LoVo (cell line): ENCODE results near the gene GRIP1.
"Not testable (repeated sequence)": the region's sequence is repeated elsewhere in the genome, so short reads cannot be mapped to it uniquely, and the experiment has no call there.

Experiments used
- DNase-seq: peaks from one replicate; pipeline ENCODE4 v3.0.0-alpha.2; 2016; ENCODE audit warnings: low spot score

The GRIP1 gene

DNA sequence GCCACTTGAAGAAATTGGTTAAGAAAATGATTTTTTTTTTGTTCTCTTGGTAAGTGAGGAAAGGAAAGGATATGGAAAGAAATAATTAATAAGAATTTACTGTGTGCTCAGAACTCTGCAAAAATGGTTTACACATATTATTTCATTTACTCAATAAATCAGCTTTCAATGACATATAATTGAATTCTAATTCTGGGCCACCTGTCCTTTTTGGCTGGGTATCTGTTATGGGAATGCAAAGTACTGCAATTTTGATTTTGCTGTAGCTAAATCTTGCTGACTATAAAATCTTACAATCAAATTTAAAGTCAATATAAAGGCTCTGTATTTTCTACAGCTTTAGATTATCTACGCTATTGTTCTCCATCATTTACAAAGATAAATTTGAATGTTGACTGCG, 147.1 kb downstream of the GRIP1 start:
- DNase-seq, result no peak

DNA sequence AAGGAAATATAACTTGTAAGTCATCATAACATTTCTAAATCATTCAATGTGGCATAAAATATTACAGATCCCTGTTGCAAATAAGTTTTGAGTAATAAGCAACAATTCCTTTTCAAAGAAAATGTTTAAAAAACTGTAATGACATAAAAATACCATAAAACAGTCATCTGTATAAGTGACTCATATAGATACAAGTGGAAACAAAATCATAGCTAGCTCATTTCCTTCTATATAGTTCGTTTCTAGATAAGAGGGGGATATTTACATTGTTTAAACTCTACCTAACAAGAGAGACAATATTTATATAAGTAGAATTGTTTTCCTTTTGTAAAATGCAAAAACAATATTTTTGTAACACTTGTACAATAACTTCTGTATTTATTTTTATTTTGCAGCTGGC, 148.9 kb downstream of the GRIP1 start:
- no peak for DNase-seq

DNA sequence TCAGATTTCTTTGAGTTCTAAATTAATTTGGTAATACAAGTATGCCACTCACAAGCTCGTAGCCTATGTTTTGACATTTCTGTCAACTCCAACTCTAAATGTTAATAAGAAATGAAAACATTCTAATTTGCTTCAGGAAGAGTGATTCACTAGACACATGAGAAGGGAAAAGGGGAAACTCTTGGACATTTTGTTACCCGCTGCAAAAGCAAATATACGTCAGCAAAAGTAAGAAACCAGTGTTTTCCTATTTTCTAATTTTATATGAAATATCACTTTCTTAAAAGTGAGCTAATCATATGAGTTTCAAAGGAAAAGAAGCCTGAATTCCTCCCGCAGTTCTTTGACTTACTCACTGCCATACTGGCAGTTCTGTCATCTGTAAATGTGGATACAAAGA, 162.3 kb downstream of the GRIP1 start:
- no peak for DNase-seq

DNA sequence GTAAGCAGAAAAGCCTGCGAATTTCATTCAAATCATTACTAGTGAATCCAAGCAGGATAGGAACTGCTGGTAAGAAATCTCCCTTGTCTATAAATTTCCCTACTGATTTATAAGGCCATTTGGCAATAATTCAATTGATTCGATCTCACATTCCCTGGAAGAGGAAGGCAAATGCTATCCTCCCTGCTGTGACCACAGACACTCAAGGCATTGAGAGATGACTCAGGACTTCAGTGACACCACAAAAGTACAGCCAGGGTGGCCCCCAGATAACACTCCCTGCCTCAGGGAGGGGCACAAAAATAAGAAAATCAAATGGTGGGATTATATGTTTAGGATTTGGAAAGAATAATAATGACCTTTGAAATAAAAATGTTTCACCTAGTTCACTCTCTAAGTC, 162.7 kb downstream of the GRIP1 start:
- DNase-seq, result no peak

DNA sequence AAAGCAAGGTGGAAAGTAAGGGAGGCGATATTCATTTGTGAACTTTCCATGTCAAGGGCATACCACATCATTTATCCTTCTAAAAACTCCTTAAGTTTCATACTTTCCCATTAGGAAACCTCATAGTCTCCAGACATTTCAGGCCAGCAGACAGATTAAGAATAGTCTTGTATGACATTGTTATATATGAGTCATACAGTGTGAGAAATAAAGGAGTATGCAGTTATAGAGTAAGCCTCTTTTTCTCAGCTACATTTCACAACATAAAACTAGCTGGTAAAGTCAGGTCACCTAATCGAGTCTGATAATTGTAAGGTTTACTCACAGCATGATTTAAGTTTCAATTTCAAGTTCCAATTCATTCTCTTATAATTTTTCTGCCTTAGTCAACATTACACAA, 164.3 kb downstream of the GRIP1 start:
- DNase-seq, result no peak

DNA sequence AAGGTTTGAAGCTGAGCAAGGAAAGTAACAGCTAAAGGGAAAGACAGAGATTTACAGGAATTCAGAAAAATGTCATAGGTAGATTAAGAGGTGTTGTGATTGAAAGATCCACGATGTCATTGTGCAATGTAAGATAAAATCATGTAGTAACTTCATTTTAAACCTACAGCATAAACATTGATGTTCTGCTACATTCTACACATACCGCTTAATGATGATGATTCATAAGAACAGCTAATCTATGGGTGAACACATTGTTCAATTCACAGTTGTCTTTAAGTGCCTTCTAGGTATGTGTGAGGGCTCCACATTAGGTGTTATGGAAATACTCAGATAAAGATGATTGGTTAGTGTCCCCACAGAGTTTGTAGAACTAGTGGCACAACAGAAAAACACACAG, 170.9 kb downstream of the GRIP1 start:
- no peak for DNase-seq

DNA sequence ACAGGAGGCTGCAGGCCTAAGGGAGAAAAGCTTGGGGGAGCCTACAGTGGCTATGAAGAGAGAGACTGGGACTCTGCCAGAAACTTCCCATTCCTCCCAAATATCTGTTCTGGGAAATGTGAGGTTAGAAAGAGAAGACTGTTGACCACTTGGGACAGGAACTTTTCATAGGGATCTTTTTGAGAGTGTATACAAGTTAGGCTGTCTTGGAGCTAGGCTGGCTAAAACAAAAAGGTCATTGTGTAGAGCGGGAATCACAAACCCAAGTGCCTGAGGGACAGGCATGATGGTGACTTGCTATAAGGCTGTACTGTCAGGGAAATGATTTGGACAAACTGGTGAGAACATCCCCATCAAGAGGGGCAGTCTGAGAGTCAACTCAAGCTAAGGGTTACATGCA, 175.1 kb downstream of the GRIP1 start:
- no peak for DNase-seq

DNA sequence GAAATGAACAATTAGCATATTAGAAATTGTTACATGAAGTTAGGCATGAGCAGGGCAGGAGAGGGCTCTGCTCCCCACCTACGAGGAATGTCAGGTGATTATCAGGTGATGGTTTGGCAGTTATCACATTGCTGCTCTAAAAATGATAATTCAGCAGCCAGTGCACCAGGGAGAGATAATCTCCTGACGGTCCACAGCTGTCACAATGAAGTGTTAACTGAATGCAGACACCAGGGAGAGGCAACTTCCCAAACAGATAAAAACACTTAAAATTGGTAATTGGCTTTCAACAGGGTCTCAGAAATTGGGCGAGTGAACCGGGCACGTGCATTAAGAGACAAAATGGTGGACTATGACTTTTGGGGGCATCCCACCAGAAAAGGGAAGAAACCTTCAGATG, 176.0 kb downstream of the GRIP1 start:
- no peak for DNase-seq

DNA sequence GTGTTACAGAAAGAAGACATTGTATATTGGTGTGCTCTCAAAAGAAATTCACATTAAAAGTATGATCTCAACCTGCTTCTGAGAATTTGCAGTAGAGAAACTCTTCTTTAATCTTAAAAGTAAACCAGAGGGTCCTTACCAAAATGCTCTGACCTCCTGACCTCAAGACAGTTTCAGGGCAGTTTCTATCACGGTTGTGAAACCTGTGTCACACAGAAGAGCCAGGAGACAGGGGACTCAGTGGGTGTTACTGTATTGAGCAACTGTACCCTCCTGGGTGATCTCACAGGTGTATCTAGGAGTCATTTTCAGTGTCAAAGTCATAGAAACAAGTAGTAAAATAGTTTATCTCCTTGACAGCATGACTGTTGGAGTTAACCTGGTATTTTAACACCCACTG, 178.0 kb downstream of the GRIP1 start:
- no peak for DNase-seq

DNA sequence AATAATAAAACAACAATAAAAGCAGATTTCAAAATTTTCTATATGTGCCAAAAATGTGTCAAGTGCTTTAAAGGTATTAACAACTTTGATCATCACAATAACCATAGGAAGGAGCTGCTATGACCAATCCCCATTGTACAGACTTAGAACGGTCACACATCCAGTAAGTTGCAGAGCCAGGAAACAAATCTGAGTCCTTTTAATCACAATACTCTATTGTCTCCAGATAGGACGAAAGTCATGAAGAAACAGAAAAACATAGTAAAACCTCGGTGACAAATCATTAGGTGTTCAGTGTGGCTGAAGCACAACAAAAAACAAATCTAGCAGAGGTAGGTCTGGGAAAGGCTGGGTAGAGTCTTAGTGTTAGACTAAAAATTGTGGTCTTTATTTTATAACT, 178.8 kb downstream of the GRIP1 start:
- DNase-seq, result no peak

DNA sequence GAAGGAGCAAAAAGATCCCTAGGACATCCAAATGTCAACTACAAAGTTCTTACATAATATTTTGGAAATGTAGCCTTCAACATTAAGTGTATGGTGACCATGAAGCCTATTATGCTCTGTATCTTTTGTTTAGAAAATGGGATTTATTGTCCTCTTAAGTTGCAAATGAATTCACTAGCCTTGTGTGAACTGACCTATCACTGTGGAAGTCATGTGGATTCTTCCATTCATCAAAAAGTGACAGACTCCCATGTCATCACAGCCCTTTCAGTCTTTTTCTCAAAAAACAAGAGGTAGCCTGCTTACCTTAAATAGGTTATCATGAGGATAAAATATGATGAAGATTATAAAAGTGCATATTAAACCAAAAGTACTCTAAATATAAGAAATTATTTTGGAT, 179.9 kb downstream of the GRIP1 start:
- DNase-seq, result no peak

DNA sequence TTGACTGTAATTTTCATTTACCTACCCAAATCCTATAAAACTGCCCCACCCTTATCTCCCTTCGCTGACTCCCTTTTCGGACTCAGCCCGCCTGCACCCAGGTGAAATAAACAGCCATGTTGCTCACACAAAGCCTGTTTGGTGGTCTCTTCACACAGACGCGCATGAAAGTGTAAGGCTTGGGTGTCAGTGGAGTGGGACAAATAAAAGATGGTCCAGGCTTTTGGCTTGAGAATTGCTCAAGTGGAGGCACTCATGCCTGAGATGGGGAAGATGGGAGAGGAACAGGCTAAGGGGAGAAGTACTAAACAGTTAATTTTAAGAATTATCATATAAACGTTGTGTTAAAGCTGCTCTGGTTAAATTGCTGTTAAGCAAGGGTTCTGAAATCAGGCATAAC, 180.8 kb downstream of the GRIP1 start:
- DNase-seq, result not testable (repeated sequence)

DNA sequence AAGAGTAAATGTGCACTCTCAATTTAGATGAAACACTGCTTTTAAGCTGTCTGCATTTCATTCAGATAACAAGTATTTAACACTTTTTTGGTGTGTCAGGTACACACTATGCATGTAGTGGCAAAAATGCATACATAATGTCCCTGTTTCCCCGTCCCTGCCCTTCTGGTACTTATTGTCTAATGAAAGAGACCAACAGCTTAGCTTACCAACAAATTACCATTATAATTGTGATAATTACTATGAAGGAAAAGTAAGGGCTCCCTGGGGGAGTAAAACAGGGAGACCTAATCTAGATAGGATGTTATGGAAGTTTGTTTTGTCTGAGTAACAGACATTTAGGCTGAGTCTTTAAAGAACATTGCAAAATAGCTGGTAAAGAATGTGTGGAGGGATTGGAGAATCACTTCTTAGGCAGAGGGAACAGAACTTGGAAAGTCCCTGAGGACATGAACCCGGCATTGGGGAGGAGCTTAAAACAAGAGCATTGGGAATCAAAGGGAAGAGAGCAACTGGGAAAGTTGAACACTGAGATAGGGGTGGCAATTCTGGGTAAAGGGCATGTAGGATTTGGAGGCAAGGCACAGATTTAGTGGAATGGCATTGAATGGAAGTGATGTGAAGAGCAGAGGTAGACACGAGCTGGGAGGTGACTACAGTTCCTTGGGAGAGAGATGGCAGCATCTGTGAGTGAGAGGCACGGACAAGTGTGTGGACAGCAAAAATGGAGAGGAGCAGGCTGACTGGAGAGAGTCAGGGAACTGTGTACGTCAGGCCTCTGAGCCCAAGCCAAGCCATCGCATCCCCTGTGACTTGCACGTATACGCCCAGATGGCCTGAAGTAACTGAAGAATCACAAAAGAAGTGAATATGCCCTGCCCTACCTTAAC, 181.6 kb downstream of the GRIP1 start:
- DNase-seq, result no peak

DNA sequence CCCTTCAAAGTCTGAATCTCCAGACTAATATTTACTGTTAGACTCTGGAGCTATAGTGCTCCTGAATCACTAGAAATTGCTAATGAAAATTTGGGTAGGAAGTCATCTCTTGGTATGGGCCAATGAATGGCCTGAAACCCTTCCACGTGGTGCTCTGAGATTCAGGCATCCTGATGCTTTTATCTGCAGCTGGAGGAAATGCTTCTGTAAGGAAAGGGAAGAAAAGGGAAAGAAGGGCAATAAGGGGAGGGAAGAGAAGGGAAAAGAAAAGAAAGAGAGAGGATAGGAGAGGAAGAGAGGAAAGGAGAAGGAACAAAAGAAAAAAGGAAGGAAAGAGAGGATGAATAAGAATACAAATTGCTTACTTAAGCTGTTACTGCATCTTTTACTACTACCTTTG, 182.3 kb downstream of the GRIP1 start:
- no peak for DNase-seq

DNA sequence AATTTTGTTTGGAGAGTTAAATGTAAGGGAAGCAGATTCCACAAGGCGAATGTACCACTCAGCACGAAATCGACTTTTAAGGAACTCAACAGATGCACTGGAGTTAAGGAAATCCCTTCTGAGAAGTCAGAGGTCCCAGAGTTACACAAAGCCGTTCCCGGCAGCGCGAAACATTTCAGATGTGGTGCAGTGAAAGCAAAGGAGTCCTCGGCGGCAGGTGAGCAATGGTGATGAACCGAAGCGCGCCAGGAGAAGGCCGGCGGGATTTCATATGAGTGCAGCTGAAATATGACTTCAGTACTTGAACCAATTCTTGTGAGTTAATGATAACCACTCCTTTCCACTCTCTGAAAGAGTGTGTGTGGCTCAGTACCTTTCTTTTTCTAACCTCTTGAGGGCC, 183.2 kb downstream of the GRIP1 start:
- DNase-seq, result no peak

DNA sequence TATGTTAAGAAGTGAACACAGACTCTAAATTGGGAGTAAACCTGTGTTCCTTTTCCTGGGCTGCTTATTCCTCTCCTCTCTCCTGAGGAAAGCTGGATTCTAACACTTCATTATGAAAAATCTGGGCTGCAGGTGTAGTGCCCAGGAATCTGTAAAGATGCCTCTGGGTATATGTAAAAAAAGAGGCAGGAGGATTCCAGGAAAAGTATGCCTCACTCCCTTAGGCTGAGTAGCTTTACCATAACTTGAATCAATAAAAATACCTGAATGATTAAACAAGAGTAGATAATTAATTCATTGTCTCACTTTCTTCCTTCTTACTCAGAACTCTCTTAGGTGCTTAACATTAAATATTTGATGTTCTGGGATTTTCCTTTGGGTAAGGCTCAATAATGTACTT, 185.1 kb downstream of the GRIP1 start:
- DNase-seq, result no peak

DNA sequence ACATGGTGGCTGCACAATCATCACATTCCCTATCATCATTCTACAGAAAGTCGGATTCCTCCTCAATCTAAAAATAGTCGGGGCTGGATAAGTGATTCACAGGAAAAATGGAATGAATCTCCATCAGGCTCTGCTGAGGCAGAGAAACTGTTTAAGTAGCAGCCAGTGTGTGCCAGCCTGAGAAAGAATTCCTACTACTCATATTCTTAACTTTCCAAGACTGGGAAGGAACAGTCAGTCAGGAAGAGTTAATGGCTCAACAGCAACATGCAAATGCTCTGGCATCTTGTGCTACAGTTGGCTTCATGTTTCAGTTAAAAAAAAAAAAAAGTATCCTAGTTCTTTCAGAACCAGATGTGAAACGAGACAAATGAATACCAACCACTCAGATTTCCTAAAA, 187.0 kb downstream of the GRIP1 start:
- DNase-seq, result no peak

DNA sequence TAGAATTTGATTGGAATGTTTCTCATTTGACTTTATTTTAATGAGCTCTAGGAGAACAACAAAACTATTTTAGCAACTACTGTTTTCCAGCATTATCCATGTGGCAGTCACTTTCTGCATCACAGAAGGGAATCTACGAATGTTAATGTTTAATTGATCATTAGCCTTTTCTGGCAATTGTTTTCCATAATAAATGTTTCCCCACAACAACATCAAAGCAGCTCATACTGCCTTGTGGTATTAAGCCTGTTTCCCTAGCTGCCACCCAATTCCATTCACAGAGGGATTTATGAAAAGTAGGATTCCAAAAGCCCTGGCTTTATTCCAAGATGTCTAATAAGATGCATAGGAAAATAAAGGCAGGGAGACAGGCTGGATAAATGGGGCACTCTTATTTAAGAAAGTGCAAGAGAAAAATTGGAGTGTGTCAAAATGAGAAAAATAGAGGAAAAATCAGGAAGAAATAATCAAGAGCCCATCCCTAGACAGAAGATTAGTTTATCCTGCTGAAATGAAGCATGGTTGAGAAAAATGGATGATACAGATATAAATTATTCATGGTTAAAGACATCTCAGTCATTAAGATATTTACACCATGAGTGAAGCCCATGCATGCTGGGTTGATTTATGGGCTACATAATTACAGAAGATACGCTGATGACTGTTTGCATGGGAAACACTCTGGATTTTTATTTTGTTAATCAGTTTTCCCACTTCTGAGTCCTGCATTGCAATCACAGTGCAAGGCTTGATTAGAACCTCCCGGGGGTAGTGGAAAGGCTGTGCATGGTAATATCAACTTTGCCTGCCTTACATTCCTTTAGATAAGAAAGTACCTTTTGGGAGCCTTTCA, 196.3 kb downstream of the GRIP1 start:
- DNase-seq, result no peak

DNA sequence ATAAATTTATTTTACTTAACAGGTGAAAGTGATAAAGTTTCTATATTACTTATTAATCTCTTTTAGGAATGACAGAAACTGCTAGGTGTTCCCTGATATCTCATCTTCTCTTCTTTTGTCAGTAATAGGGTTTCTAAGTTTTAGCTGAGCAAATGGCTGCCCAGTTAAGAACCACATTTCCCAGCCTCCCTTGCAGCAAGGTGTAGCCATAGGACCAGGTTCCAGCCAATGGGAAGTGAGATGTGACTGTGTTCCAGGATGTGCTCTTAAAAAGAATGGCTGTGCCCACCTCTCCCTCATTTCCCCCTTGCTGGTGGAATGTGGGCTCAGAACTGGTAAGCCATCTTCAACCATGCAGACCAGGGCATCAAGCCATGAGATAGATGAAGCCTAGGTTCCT, 210.9 kb downstream of the GRIP1 start:
- DNase-seq, result no peak

DNA sequence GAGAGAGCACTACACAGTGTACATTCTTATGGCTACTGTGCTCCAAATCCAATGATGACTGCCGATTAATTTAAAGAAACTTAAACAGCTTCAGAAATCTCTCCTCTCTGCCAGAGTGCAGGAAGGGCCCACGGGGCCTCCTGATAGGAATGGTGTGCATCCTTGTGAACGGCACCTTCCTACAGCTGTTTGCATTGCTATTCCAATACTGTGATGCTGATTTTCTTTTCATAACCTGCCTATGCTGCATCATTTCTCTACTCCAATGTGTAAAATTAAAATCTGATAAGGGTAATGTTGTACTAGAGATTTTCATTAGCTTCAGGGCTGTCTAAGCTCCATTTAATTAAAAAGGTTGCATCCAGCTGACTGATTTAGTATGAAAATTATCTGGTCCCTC, 217.5 kb downstream of the GRIP1 start:
- DNase-seq, result no peak

DNA sequence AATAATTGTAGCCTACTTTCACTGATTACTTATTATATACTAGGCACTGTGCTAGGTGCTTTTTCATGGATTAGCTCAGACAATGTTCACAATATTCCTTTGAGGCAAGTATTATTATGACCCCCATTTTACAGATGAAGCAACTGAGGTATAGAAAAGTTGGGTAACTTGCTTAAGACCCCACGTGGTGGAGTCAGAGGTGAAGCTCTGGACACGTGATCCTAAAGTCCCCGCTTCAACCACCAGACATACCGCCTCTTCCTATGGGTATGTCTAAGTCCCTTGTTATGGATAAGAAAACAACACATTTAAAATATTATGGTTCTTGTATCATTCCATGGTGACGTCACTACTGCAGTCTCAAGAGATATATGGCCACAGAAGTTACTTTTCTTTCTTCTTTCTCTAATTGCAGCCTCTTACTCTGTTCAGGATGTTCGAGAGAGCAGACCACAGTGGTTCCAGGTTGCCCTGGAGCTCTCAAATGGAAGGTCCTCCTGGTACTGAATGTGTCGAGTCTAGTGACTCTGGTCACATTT, 218.9 kb downstream of the GRIP1 start:
- DNase-seq, result no peak

DNA sequence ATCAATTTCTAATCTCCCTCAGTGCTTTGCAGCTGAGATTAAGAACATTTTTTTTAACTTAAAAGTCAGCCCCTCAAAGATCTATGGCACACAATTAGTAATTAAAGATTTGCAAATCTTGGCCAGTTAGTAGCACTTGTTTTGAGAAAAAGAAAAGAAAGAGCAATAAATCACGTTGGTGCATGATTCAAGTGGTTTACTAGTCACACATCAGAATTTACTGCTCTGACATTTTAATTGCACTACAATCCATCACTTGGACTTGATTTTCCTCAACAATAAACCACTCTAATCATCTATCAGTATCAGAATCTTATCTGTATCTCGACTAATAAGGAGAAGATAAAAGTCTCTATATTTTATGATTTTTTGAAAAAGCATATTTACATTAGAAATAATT, 222.3 kb downstream of the GRIP1 start:
- DNase-seq, result no peak

DNA sequence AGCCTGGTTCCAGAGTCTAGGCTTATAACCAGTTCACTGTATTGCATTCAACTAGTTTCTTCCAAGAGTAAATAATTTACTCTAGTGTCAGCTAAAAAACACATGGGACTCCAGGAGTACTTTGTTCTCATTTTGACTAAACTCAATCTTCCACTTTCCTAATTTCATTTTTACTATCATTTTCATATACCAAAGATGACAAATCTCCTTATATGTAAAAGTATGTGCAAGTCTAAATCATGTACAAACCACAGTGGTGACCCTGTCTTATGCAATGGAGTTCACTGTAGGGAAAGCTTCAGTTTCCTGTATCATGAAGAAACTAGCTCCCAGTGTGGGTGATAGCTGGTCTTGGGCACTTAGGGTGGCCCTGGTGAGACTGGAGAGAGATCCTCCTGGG, 225.0 kb downstream of the GRIP1 start:
- no peak for DNase-seq
